GM18873 (cell line): ENCODE data around the gene SLC16A11.
"Not testable (repeated sequence)": the region's sequence is repeated elsewhere in the genome, so short reads cannot be mapped to it uniquely, and the experiment has no call there.

ENCODE experiments used
- ATAC-seq: cut with Tn5 transposase; IDR thresholded peaks from one replicate; pipeline ENCODE4 v1.9.1; 2021; ENCODE audit warnings: mild to moderate bottlenecking, moderate library complexity, moderate number of reproducible peaks; ENCODE audit not compliant: unreplicated experiment, low FRiP score

SLC16A11 gene

GRCh38 chr17:7060165-7060891 is 16.4 kb upstream of the SLC16A11 start:
- ATAC-seq, result no peak

DNA sequence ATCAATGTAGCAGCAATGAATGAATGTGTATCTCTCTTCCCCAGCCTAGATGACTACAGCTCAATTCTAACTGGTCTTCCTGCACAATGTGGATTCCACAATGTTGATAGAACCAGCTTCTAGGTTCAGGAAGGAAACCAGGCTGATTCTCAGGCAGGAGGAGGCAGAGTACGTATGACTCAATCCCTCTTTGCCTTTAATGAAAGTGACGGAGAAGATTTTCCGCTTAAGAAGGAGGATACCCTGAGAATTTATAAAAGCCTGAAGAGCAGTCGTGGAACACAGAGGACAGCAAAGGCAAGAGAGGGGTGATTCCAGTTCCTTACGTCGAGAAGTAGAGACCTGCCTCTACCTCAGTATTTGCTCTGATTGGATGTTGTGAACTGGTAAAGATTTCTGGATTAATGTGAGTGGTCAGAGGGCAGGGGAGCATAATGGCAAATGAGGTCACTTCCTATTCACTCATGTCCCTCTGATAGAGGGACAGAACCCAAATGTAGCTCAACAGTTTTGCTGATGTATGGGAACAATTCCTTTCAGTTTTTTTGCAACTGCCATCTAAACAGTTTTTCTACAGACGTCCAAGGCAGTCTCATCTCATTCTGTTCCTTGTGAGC is 15.0 kb upstream of the SLC16A11 start:
- no peak for ATAC-seq

- ATAC-seq, result no peak
Measured at GRCh38 chr17:7056386-7056785, 12.5 kb upstream of the SLC16A11 start.

GRCh38 chr17:7050583-7050982 is 6.7 kb upstream of the SLC16A11 start:
- ATAC-seq, result not testable (repeated sequence)

- no peak for ATAC-seq
Measured at GRCh38 chr17:7048968-7049367, 5.1 kb upstream of the SLC16A11 start.

- no peak for ATAC-seq
Measured at GRCh38 chr17:7047566-7047965, 3.7 kb upstream of the SLC16A11 start.

GRCh38 chr17:7046725-7047397 is 3.0 kb upstream of the SLC16A11 start:
- ATAC-seq, result not testable (repeated sequence)

- ATAC-seq, result no peak
Measured at GRCh38 chr17:7046127-7046724, 2.3 kb upstream of the SLC16A11 start.

DNA sequence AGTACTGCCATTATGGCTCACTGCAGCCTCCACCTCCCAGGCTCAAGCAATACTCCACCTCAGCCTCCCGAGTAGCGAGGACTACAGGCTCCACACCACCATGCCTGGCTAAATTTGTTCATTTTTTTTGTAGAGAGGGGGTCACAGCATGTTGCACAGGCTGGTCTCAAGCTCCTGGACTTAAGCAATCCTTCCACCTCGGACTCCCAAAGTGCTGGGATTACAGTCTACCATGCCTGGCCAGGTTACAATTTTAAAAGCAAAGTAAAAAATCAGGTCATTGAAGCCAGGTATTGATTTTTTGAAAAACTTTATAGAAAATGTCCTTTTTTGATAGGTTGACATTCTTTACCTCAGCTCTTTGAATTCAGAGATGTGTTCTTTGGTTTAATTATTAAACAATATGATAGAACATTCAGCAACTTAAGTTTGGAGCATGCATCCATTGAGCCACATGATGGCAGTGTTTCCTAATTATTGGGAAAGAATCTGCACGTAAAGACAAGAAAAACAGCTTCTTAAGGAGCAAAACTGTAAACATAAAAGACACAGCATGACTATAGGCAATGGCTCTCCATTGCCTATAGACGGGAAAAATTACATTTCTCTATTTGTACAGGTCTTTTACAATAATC is 1.7 kb upstream of the SLC16A11 start:
- no peak for ATAC-seq

- ATAC-seq, result no peak
Measured at GRCh38 chr17:7043182-7043496, 753 bp downstream of the SLC16A11 start.

DNA sequence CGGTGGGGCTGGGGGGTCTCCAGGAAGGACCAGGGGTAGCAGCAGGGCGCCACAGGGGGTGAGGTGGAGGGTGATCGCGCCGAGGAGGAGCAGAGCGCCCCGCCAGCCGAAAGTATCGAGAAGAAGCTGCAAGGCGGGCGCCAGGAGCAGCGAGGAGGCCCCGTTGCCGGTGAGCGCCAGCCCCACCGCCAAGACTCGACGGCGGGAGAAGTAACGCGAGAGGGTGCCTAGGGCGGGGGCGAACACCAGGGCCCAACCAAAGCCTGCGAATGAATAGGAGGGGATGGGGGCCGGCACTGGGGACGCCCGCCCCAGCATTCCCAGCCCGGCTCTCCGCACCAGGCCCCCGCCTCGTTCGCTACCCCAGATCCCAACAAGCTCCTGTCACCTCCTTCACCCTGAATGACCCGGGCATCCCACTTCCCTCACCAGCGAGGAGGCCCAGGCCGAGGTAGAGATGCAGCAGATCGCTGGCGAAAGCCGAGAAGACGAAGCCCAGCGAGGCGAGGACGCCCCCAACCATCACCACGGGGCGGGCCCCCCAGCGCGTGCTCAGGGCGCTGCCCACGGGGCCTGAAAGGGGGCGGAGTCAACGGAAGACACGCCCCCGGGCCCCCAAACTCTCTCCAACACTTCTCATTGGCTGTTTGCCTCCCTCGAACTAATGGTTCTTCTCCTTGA is 1.3 kb downstream of the SLC16A11 start:
- no peak for ATAC-seq

GRCh38 chr17:7041607-7042500 is 2.0 kb downstream of the SLC16A11 start:
- ATAC-seq, result no peak

DNA sequence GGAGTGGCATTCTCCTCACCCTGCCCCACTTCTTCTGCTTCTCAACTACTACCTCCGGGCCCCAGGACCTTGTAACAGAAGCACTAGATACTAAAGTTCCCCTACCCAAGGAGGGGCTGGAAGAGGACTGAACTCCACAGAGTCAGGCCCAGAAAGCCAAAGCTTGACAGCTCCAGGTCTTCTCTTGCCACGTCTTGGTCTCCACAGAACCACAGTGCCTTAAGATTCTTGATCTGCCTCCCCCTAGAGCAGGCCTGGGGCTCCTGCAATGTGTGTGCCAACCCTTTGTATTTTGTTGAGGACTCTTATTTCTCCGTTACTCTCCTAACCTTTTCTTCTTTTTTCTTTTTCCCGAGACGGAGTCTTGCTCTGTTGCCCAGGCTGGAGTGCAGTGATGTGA is 4.1 kb downstream of the SLC16A11 start:
- ATAC-seq, result no peak

DNA sequence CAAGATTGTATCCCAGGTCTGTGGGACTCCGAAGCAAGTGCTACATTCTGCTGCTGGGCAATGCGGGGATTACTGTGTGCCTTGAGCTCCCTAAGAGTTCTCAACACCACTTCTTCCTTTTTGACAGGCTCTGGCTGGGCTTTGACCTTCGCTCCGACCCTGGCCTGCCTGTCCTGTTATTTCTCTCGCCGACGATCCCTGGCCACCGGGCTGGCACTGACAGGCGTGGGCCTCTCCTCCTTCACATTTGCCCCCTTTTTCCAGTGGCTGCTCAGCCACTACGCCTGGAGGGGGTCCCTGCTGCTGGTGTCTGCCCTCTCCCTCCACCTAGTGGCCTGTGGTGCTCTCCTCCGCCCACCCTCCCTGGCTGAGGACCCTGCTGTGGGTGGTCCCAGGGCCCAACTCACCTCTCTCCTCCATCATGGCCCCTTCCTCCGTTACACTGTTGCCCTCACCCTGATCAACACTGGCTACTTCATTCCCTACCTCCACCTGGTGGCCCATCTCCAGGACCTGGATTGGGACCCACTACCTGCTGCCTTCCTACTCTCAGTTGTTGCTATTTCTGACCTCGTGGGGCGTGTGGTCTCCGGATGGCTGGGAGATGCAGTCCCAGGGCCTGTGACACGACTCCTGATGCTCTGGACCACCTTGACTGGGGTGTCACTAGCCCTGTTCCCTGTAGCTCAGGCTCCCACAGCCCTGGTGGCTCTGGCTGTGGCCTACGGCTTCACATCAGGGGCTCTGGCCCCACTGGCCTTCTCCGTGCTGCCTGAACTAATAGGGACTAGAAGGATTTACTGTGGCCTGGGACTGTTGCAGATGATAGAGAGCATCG is 5.6 kb downstream of the SLC16A11 start:
- ATAC-seq, result no peak

GRCh38 chr17:7035591-7036368 is 8.1 kb downstream of the SLC16A11 start, which contains the start of gene SLC16A13:
Gene SLC16A13, plus strand, starts transcription at chr17:7036015. Its CDS starts 368 bp downstream, at chr17:7036383.
- ATAC-seq, result peak; percentile 92

DNA sequence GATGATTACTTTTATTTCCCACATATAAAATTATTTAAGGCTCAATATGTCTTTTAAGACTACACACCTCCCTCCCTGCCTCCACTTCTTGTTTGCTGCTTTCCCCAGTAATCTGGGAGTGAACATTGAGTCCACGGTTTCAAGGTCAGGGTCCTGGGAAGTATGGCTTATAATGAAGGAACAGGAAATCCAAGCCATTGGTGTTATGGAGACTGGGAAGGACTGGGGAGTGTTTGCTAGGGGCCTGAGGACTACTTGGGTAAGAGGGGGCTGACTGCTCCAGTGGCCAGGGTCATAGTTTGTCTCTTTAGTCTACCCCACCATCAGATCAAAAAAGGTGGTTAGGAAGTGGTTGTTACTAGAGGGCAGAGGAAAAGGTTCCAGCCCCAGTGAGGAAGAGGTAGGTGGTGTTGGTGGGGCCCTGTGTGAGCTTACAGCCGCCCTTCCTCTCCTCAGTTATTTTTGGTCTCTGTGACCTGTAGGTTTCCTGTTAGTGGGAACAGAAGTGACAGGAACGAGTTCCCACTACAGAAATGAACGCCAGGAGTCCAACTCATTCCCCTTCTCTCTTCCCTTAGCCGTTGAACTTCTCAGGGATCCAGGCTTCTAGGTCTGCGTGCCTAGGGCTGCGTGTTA is 8.8 kb downstream of the SLC16A11 start:
- no peak for ATAC-seq

DNA sequence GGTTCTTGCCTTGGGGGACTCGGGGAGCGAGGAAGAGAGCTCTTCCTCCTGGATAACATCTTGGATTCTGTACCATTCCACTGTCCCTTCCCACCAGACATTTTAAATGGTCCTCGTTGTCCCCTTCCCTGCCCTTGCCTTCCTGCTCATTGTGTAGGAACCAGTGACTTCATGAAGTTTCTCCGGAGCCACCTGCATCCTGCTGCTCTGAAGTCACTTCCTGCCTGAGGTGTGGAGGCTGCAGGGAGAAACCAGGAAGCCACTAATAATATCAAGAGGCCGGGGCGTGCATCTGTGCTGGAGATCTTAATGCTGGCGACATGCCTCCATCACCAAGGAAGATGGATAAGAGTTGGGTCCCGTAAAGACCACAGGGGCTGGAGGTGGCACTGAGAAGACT is 14.2 kb downstream of the SLC16A11 start:
- no peak for ATAC-seq
